GM18511 (cell line): ENCODE results near the gene S100A4.

Source experiments
- ATAC-seq: cut with Tn5 transposase; IDR thresholded peaks from one replicate; pipeline ENCODE4 v1.9.1; 2021; ENCODE audit warnings: mild to moderate bottlenecking, moderate library complexity; ENCODE audit not compliant: unreplicated experiment

S100A4 gene

GRCh38 chr1:153513023-153513422 is 32.6 kb downstream of the S100A4 start:
- no peak for ATAC-seq

- peak; percentile 67 for ATAC-seq
Observed at GRCh38 chr1:153510984-153511410, 34.6 kb downstream of the S100A4 start.

- no peak for ATAC-seq
Observed at GRCh38 chr1:153509729-153510354, 35.8 kb downstream of the S100A4 start.

- ATAC-seq = no peak
Observed at GRCh38 chr1:153509036-153509435, 36.6 kb downstream of the S100A4 start.

- ATAC-seq = no peak
Observed at GRCh38 chr1:153507926-153508583, 37.6 kb downstream of the S100A4 start.

- ATAC-seq = no peak
Observed at GRCh38 chr1:153506831-153507413, 38.7 kb downstream of the S100A4 start.

- no peak for ATAC-seq
Observed at GRCh38 chr1:153506386-153506785, 39.2 kb downstream of the S100A4 start.

GRCh38 chr1:153505576-153505975 is 40.0 kb downstream of the S100A4 start:
- no peak for ATAC-seq

GRCh38 chr1:153503766-153504165 is 41.8 kb downstream of the S100A4 start:
- ATAC-seq = no peak

- ATAC-seq = no peak
Observed at GRCh38 chr1:153498746-153499145, 46.9 kb downstream of the S100A4 start.

GRCh38 chr1:153495536-153495935 is 50.1 kb downstream of the S100A4 start:
- no peak for ATAC-seq

- ATAC-seq = no peak
Observed at GRCh38 chr1:153494976-153495535, 50.5 kb downstream of the S100A4 start.
